Measurements from ENCODE around the gene SMIM1.
"Not testable (repeated sequence)": the region's sequence is repeated elsewhere in the genome, so short reads cannot be mapped to it uniquely, and the experiment has no call there.

The SMIM1 gene

DNA sequence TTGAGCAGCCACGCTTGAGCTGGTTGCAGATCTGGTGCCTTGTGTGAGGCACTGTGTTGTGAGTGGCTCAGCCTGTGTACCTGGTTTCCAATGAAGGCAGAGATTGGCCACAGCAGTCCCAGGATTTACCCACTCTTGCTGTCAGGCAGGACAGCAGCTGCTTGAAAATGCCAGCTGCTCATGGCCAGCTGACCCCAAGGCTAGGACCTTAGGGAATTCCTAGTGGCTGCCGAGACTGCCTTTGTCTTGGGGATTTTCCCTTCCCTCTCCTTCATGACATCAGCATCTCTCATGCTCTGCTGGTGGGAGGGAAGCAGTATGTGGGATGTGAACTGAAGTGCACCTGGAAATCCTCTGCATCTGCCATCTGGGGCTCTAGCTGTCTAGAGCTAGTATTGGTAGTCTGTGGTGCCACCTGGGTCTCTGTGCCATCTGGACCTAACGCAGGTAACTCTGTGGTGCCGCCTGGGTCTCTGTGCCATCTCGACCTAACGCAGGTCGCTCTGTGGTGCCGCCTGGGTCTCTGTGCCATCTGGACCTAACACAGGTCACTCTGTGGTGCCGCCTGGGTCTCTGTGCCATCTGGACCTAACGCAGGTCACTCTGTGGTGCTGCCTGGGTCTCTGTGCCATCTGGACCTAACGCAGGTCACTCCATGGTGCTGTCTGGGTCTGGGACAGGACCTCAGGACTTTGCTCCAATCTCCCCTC lies 27.6 kb downstream of the SMIM1 start:
- peak; percentile 21 for DNase-seq

- DNase-seq, result not testable (repeated sequence)
Observed at GRCh38 chr1:3800795-3801194, 28.2 kb downstream of the SMIM1 start.

GRCh38 chr1:3803905-3804626 lies 31.5 kb downstream of the SMIM1 start:
- no peak for DNase-seq

- DNase-seq, result not testable (repeated sequence)
Observed at GRCh38 chr1:3804627-3804944, 32.0 kb downstream of the SMIM1 start.

- no peak for DNase-seq
Observed at GRCh38 chr1:3805038-3805437, 32.5 kb downstream of the SMIM1 start.

GRCh38 chr1:3807769-3808168 lies 35.2 kb downstream of the SMIM1 start:
- no peak for DNase-seq

- no peak for DNase-seq
Observed at GRCh38 chr1:3809680-3810079, 37.1 kb downstream of the SMIM1 start.

DNA sequence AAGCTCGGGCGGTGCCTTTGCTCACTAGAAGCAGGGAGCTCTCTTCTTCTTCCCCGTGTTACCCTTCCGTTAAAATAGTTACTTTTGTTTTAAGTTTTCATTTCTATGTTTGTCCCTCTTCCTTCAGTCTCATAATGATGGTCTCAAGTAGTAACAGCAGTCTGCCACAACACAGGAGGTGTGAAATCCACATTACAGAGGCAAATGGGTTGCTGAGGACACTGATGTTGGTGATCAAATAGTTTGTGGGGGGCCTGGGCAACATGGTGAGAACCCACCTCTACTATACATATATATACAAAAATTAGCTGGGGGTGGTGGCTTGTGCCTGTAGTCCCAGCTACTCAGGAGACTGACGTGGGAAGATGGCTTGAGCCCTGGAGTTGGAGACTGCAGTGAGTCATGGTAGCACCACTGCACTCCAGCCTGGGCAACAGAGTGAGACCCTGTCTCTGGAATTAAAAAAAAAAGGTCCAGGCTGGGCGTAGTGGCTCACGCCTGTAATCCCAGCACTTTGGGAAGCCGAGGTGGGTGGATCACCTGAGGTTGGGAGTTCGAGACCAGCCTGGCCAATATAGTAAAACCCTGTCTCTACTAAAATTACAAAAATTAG lies 37.7 kb downstream of the SMIM1 start:
- not testable (repeated sequence) for DNase-seq

GRCh38 chr1:3811595-3811911 lies 39.0 kb downstream of the SMIM1 start:
- no peak for DNase-seq

DNA sequence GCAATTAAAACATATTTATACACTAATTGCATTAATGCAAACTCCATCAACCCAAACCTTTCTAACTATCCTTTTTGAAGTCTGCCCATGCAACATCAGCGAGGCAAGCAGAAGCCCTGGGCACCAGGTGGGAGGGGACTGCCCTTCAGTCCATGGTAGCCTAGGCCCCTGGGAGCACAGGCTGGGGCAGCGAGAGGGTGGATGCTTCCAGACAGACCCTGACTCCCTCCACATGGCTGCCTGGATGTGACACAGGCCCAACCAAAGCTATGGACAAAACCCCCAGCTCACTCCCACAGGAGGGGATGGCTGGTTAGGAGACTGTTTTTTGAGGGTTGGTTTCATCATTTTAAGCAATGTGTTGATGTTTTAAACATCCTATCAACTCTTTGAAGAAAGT lies 41.5 kb downstream of the SMIM1 start:
- DNase-seq, result no peak

DNA sequence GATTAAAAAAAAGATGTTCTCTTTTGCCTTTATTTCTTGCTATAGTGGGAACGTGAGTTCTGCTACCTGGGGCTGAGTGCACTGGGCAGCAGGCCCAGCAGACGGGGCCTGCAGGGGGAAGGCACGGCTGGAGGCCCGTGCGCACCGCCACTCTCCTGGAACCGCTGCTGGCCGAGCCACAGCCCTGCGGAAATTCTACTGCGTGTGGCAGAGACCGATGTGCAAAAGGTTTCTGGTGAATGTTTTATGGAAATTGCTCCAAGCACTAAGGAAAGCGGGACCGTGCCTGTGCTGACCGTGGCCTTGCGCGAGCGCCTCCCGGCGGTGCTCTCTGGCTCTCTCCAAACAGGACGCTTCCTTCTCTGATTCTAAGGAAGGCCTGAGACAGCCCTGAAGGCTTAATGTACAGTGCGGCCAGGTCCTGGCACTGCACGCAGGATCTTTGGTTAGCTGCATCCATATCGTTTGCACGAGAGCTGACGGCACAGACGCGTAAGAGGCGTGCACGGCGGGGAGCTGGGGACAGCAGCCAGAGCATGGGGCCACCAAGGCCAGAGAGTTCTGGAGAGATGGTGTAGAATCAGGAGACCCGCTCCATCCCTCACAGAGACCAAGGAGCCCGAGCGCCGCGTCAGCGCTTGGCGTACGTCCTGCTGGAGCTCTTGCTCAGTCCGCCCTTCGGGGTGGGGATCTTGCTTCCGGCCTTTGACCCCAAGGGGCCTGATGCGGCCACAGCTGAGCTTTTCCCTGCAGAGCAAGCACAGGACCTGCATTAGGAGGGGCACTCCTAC lies 42.4 kb downstream of the SMIM1 start:
- no peak for DNase-seq

DNA sequence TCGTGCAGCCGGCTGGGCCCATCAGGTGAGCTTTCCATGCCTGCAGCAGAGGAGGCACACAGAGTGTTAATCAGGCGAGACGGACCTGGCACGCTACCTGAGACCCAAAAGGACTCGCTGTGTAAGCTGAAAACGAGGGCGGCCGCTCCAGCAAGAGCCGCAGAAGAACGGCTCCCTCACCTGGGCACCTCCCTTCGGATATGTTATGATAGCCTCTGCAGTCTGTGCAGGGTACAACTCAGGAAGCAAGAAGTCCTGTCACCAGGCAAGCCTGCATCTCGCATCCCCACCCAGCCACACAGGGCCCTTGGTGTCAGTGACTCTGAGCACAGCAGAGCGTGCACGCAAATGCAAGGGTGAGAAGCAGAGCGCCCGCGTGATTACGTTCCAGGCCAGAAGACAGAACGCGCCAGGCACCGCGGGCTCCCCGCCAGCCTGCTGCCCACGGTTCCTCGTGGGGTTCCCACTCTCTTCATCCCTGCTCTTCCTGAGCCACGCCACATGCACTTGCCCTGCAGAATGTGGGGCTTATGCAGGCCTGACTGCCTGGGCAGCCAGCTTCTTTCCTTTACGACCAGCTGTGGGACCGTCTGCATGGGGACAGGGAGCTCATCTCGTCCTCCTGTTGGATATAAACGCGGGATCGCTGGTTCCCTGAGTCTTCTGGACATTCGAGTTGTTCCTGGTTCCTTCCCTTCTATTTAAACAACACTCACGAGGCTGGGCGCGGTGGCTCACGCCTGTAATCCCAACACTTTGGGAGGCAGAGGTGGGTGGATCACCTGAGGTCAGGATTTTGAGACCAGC lies 44.0 kb downstream of the SMIM1 start:
- DNase-seq, result no peak

GRCh38 chr1:3817138-3817740 lies 44.7 kb downstream of the SMIM1 start:
- DNase-seq, result no peak

GRCh38 chr1:3817821-3818597 lies 45.5 kb downstream of the SMIM1 start:
- no peak for DNase-seq

DNA sequence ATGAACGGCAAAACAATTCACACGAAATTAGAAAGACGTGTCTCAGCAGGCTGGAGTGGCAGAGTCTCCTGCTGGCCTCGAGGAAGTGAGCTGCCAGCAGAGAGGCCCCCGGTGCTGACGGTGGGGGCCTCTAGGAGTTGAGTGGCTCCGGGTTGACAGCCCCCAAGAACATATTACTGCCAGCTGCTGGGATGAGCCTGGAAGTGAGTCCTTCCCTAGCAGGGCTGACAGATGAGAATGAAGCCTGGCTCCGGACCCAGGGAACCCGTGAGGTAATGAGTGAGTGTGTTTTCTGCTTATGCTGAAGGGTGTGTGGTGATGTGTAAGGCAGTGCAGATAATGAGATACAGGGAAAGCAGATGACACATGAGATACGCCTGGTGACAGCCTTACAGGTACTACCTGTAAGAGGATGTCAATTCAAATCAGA lies 47.2 kb downstream of the SMIM1 start:
- no peak for DNase-seq

DNA sequence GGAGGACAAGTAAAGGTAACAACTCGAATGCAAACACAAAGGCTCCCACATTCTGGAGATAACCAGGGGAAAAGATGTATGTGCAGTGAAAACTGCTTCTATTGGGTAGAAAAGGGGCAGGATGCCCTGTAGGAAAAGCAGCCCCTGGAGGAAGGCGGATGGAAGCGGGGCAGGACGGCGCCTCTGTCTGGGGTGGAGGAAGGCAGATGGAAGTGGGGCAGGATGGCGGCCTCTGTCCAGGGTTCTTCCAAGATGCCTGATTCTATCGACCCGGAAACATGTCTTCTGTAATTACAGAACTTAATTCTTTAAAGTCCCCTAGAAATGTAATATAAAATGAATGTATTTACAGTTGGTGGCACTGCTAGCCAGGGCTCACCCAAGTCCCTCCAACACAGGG lies 47.8 kb downstream of the SMIM1 start:
- no peak for DNase-seq

DNA sequence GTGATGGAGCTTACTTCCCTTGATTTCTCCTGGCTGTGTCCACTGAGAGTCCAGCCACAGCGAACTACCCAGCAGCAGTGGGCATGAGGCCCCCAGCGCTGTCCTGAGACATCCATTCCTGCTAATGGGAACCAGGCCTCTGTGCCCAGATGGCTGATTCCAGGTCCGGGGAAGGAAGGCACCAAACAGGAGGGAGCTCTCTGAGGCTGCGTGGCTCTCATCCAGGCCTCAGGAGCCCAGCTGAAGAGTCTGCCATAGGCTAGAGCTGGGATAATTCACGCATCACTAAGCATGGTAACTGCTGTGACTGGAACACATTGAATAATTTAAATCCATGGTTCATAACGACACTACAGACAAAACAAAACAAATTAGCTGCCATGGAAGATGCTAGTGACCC lies 48.5 kb downstream of the SMIM1 start:
- no peak for DNase-seq

- no peak for DNase-seq
Observed at GRCh38 chr1:3821447-3821846, 48.9 kb downstream of the SMIM1 start.

- no peak for DNase-seq
Observed at GRCh38 chr1:3821908-3822307, 49.4 kb downstream of the SMIM1 start.

GRCh38 chr1:3822421-3822820 lies 49.9 kb downstream of the SMIM1 start:
- no peak for DNase-seq

GRCh38 chr1:3824650-3825049 lies 52.1 kb downstream of the SMIM1 start:
- no peak for DNase-seq

- DNase-seq, result no peak
Observed at GRCh38 chr1:3825356-3825755, 52.8 kb downstream of the SMIM1 start.
